Right atrium auricular region (tissue), 2 donors: ENCODE measurements around the gene GYS1. TPM values are rescaled to one million over a fixed set of nuclear protein-coding genes. Genes with fewer than 3 reads are reported as not detected.
"Not testable (repeated sequence)": the region's sequence is repeated elsewhere in the genome, so short reads cannot be mapped to it uniquely, and the experiment has no call there.

Experiments
- DNase-seq: peaks from one replicate; pipeline ENCODE4 v3.0.0-alpha.2; 2019; ENCODE audit warnings: low spot score
- H3K27ac ChIP-seq, 2 donors: fragments of 200-600 bp; sonication (generic); 1 replicate in 1 of 2; 2 replicates in 1 of 2; pipeline ENCODE4 v1.5.1; 2016 to 2019
- H3K27me3 ChIP-seq, 2 donors: fragments of 200-600 bp; sonication (generic); one replicate each; pipeline versions ENCODE4 v1.5.1 to v1.6.0; 2017 to 2019
- H3K36me3 ChIP-seq: fragments of 200-600 bp; sonication (generic); one replicate; pipeline ENCODE4 v1.5.1; 2016
- H3K4me1 ChIP-seq, 2 donors: fragments of 200-600 bp; sonication (generic); one replicate each; pipeline versions ENCODE4 v1.5.1 to v1.6.0; 2017 to 2019
- H3K4me3 ChIP-seq, 2 donors: fragments of 200-600 bp; sonication (generic); 1 replicate in 1 of 2; 2 replicates in 1 of 2; pipeline ENCODE4 v1.5.1; 2017 to 2019; ENCODE audit warnings: mild to moderate bottlenecking in 1 of 2, moderate library complexity in 1 of 2
- H3K9me3 ChIP-seq, 2 donors: fragments of 200-600 bp; sonication (generic); one replicate each; pipeline ENCODE4 v1.5.1; 2019
- total RNA-seq, 2 donors: library from RNA; depleted of rRNA; stranded (reverse); fragments of >200 nt; gene quantifications; one replicate each; pipeline ENCODE4 v1.1.0, GENCODE V29; 2016
- TF ChIP-seq, protein P1 (sequence below), 2 donors: fragments of 200-600 bp; sonication (generic); IDR thresholded peaks; one replicate each; pipeline ENCODE4 v1.5.1; 2019; ENCODE audit warnings: antibody characterized with exemption in 2 of 2

The GYS1 gene
- total RNA-seq, 2 donors from 2014 or later = 72.1 to 88.1 TPM

DNA sequence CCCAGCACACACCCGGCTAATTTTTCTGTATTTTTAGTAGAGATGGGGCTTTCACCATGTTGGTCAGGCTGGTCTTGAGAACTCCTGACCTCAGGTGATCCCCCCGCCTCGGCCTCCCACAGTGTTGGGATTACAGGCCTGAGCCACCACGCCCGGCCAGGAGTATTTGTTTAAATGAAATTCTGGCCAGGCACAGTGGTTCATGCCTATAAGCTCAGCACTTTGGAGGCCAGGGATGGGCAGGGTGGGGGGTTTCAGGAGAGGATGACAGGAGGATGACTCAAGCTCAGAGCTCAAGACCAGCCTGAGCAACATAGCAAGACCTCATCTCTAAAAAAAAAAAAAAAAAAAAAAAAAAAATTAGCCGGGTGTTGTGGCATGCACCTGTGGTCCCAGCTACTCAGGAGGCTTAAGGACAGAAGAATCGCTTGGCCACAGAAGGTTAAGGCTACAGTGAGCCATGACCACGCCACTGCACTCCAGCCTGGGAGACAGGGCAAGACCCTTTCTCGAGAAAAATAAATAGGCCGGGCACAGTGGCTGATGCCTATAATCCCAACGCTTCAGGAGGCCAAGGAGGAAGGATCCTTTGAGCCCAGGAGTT is 67.8 kb downstream of the GYS1 start:
- TF ChIP-seq, protein P1, sequence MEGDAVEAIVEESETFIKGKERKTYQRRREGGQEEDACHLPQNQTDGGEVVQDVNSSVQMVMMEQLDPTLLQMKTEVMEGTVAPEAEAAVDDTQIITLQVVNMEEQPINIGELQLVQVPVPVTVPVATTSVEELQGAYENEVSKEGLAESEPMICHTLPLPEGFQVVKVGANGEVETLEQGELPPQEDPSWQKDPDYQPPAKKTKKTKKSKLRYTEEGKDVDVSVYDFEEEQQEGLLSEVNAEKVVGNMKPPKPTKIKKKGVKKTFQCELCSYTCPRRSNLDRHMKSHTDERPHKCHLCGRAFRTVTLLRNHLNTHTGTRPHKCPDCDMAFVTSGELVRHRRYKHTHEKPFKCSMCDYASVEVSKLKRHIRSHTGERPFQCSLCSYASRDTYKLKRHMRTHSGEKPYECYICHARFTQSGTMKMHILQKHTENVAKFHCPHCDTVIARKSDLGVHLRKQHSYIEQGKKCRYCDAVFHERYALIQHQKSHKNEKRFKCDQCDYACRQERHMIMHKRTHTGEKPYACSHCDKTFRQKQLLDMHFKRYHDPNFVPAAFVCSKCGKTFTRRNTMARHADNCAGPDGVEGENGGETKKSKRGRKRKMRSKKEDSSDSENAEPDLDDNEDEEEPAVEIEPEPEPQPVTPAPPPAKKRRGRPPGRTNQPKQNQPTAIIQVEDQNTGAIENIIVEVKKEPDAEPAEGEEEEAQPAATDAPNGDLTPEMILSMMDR (IDR thresholded peaks at IDR 0.05) = no peak
- Histone ChIP-seq H3K27ac (no peak overlapping the region), H3K4me3 (no peak overlapping the region), H3K27me3 (no peaks in the 10 kb centered on the region), H3K9me3 (no peaks in the 10 kb centered on the region), H3K36me3 (peaks cover 22% of the 10 kb centered on the region), H3K4me1 (peaks cover 0 to 8% of the 10 kb centered on the region in 2 donors)
- no peak for DNase-seq

DNA sequence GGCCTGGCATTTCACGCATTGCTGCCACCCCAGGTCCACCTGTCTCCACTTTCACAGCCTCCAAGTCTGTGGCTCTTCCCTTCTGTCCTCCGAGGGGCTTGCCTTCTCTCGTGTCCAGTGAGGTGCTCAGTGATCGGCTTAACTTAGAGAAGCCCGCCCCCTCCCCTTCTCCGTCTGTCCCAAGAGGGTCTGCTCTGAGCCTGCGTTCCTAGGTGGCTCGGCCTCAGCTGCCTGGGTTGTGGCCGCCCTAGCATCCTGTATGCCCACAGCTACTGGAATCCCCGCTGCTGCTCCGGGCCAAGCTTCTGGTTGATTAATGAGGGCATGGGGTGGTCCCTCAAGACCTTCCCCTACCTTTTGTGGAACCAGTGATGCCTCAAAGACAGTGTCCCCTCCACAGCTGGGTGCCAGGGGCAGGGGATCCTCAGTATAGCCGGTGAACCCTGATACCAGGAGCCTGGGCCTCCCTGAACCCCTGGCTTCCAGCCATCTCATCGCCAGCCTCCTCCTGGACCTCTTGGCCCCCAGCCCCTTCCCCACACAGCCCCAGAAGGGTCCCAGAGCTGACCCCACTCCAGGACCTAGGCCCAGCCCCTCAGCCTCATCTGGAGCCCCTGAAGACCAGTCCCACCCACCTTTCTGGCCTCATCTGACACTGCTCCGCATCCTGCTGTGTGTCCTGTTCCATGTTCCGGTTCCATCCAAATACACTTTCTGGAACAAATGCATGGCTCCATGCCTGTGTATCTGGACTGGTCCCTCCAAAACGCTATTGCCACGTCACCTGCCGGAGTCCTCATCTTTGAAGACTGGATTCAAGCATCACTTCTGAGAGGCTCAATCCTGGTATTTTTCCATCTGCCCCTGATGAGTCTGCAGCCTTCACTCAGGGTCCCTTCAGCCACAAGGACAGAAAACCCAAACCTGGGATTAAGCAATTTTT is 70.3 kb downstream of the GYS1 start:
- Histone ChIP-seq H3K4me3 (no peak overlapping the region), H3K27me3 (no peaks in the 10 kb centered on the region), H3K27ac (no peak overlapping the region), H3K9me3 (no peaks in the 10 kb centered on the region), H3K4me1 (peaks cover 0 to 8% of the 10 kb centered on the region in 2 donors), H3K36me3 (peaks cover 37% of the 10 kb centered on the region)
- no peak for DNase-seq
- TF ChIP-seq, protein P1 (IDR thresholded peaks at IDR 0.05) = no peak

GRCh38 chr19:48921721-48922500 is 71.2 kb downstream of the GYS1 start:
- Histone ChIP-seq H3K27ac (no peak overlapping the region), H3K4me3 (no peak overlapping the region), H3K36me3 (peaks cover 43% of the 10 kb centered on the region), H3K9me3 (no peaks in the 10 kb centered on the region), H3K4me1 (peaks cover 0 to 3% of the 10 kb centered on the region in 2 donors), H3K27me3 (no peaks in the 10 kb centered on the region)
- TF ChIP-seq, protein P1 (IDR thresholded peaks at IDR 0.05) = no peak
- DNase-seq = no peak

DNA sequence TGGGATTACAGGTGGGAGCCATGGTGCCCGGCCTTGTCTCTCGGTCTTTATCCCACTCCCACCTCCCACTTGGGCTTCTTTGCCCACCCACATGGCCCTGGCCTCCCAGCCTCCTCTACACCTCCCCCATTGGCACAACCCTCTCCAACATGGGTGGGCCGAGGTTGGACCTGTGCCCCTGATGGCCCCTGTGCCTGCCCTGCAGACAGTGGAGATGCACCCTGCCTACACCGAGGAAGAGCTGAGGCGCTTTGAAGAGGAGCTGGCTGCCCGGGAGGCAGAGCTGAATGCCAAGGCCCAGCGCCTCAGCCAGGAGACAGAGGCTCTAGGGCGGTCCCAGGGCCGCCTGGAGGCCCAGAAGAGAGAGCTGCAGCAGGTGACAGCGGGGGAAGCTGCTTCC is 72.2 kb downstream of the GYS1 start:
- Histone ChIP-seq H3K4me3 (no peak overlapping the region), H3K27ac (no peak overlapping the region), H3K9me3 (no peaks in the 10 kb centered on the region), H3K36me3 (peaks cover 53% of the 10 kb centered on the region), H3K27me3 (no peaks in the 10 kb centered on the region), H3K4me1 (no peaks in the 10 kb centered on the region)
- no peak for DNase-seq
- TF ChIP-seq, protein P1 (IDR thresholded peaks at IDR 0.05) = no peak

GRCh38 chr19:48919271-48919670 is 73.8 kb downstream of the GYS1 start:
- peaks cover 69% of the 10 kb centered on the region for H3K36me3 ChIP-seq
- not testable (repeated sequence) for DNase-seq, H3K4me3 ChIP-seq, H3K27ac ChIP-seq, H3K4me1 ChIP-seq, H3K27me3 ChIP-seq, H3K9me3 ChIP-seq

GRCh38 chr19:48918801-48919247 is 74.3 kb downstream of the GYS1 start:
- no peak overlapping the region for H3K4me3 ChIP-seq
- no peaks in the 10 kb centered on the region for H3K4me1 ChIP-seq
- H3K9me3 ChIP-seq = no peaks in the 10 kb centered on the region
- peaks cover 74% of the 10 kb centered on the region for H3K36me3 ChIP-seq
- H3K27me3 ChIP-seq = no peaks in the 10 kb centered on the region
- H3K27ac ChIP-seq = no peak overlapping the region
- no peak for DNase-seq
- TF ChIP-seq, protein P1 (IDR thresholded peaks at IDR 0.05) = no peak
